GM12875 (cell line): ENCODE results near the gene MYOF.

Source experiments
- H3K4me3 ChIP-seq: one replicate; pipeline ENCODE4 v1.5.1; 2011; ENCODE audit warnings: low read depth, low read length, control low read depth
- TF ChIP-seq, protein P1 (sequence below): IDR thresholded peaks from 2 replicates; pipeline ENCODE4 v1.5.1; 2011; ENCODE audit warnings: low read depth, mild to moderate bottlenecking, control low read depth, inconsistent platforms, low read length, moderate library complexity, borderline replicate concordance; ENCODE audit not compliant: insufficient read depth

MYOF gene

DNA sequence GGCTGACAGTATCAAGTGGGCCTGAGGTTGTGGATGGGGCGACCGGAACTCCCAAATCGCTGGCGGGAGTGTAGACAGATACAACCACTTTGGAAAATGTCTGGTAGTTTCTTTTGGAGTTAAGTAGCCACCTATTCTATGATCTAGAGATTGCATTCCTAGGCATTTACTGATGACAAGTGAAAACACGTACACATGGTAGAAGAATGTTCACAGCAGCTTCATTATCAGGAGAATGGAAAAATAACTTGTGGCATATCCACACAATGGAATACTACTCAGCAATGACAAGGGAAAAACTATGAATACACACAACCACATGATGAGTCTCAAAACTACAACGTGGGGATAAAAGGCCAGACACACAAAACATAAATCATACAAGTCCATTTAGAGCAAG is 146.0 kb downstream of the MYOF start:
- TF ChIP-seq, protein P1, sequence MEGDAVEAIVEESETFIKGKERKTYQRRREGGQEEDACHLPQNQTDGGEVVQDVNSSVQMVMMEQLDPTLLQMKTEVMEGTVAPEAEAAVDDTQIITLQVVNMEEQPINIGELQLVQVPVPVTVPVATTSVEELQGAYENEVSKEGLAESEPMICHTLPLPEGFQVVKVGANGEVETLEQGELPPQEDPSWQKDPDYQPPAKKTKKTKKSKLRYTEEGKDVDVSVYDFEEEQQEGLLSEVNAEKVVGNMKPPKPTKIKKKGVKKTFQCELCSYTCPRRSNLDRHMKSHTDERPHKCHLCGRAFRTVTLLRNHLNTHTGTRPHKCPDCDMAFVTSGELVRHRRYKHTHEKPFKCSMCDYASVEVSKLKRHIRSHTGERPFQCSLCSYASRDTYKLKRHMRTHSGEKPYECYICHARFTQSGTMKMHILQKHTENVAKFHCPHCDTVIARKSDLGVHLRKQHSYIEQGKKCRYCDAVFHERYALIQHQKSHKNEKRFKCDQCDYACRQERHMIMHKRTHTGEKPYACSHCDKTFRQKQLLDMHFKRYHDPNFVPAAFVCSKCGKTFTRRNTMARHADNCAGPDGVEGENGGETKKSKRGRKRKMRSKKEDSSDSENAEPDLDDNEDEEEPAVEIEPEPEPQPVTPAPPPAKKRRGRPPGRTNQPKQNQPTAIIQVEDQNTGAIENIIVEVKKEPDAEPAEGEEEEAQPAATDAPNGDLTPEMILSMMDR, result no peak
- no peak overlapping the region for H3K4me3 ChIP-seq

DNA sequence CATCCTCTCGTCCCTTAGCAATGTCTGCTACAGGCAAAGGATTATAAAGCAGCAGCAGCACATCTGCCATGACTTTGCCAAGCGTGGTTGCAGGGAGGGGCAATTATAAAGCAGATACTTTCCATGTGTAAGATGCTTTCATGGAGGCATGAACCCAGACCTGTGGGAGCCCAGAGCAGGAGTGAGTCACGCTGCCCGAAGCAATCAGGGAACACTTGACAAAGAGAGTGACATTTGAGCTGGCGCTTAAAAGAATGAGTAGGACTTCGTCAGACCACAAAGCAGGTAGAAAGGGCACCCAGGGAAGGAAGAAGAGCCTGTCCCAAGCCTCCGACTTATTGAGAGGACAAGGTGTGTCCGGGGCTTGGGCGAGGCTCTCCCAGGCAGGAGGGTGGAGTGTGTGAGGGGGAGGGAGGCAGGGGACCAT is 147.2 kb downstream of the MYOF start:
- H3K4me3 ChIP-seq, result no peak overlapping the region
- TF ChIP-seq, protein P1, result no peak

DNA sequence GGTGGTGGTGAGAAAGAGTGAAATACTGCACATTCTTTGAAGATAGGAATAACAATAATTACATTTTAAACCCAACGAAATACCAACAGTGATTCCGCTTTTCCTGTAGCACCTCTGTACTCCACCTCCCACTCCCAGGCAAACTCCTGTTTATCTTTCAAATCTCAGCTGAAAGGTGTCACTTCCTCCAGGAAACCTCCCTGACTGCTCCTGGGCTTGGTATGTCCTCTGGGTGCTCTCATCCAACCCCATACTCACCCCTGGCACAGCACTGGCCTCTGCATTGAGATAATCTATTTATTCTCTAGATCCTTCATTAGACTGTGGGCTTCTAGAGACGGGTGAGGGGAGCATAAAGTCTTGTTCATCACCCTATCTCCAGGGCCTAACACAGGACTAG is 148.0 kb downstream of the MYOF start:
- TF ChIP-seq, protein P1, result no peak
- no peak overlapping the region for H3K4me3 ChIP-seq

DNA sequence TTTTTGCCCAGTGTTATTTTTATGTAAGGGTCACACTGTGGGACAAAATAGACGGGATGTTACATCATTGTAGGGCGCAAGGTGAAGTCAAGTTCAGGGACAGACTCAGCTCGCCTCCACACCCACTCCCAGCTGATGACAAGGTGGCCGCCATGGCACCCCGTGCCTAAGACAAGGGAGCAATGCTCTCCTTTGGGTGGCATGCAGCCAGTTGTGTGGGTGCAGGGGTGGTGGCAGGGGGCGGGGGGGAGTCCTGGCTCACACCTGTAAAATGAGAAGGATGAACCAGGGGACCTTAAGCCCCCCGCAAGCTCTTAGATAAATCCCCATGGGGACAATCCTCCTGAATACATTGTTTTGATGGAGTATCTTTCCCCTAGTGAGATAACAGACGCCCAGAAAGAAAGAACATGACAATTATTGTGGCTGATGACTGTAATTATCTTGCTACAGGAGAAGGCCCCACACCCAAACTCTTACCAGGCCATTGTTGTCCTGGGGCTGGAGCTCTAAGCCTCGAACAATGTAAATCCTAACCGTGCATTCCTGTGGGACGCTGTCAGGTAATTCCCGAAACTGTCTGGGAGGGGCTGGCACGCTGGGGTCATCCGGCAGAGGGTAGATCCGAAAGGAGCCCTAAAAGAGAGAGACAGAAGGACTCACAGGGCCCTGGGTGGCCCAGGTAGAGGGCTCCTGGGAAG is 148.7 kb downstream of the MYOF start:
- H3K4me3 ChIP-seq, result no peak overlapping the region

DNA sequence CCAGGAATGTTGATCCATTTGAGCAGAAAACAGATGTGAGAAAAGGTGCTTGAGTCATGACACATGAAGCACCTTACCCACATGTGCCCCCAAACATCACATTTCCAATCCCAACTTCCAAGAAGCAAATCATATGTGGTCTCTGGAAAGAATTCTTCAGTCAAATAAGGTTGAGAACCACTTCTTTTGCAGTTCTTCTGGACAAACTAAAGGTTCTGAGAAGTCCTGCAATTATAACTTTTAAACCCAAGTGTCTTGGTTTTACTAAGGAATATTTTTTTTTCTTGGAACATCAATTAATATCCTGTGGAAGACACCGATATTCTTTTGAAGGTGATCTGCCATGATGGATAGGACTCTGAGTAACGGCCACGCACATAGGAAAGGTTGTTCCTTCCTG is 151.3 kb downstream of the MYOF start:
- H3K4me3 ChIP-seq, result no peak overlapping the region
- TF ChIP-seq, protein P1, result no peak

More for the DNA sequence above, 148.7 kb downstream of the MYOF start:
- TF ChIP-seq, protein P1, result no peak

DNA sequence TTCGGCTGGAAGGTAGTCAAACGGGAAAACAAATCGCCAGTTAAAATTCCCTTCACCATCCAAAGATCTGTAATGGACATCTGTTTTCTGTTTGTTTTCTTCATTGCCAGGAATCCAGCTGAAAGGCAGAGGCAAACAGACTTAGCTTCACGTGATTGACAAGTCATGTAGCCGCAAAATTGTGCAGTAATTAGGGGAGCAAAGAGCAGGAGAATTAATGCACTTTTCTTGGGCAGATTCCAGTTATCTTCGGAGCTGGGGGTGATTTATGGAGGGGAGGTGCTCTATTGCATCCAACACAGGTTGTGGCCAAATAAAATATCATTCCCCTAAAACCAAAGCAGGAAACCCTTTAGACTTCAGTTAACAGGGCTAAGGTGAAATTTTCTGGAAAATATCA is 162.2 kb downstream of the MYOF start:
- TF ChIP-seq, protein P1, result no peak
- no peak overlapping the region for H3K4me3 ChIP-seq

DNA sequence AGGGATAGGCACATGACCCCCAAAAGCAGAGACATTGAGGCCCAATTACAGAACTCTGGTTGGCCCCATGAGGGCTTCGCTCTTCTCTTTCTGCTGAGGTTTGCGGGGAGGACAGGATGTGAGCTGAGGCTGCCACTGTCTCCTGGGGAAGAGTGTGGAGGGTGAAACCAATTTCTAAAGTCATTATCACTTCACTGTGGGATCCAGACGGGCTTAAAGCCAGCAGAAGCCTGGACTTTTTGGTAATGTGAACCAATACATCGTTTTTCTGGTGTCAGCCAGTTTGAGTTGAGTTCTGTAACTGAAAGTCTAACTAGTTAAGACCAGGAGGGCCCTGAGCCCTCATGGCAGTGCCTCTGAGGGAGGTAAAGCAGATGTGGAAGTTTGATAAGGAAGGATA is 163.0 kb downstream of the MYOF start:
- TF ChIP-seq, protein P1, result no peak
- H3K4me3 ChIP-seq, result no peak overlapping the region
